Left cardiac atrium (tissue), 4 donors: ENCODE results near the gene RAPGEF2. TPM values are rescaled to one million over a fixed set of nuclear protein-coding genes. Genes with fewer than 3 reads are reported as not detected.
"Not testable (repeated sequence)": the region's sequence is repeated elsewhere in the genome, so short reads cannot be mapped to it uniquely, and the experiment has no call there.

Experiments used
- ATAC-seq, 2 donors: fragments of 200-7000 bp; cut with Tn5 transposase; one replicate each; pipeline ENCODE4 v1.9.1; 2020; ENCODE audit warnings: mild to moderate bottlenecking in 2 of 2, moderate library complexity in 2 of 2
- DNase-seq: peaks from one replicate; pipeline ENCODE4 v3.0.0-alpha.2; 2020
- intact Hi-C, 2 donors: fragments of 100-400 bp; cut with DNase I; formaldehyde crosslinking; loops; one replicate each; pipeline versions ENCODE4 v1.14.1 to v1.15.1; 2022 to 2023
- total RNA-seq, 2 donors: library from RNA; stranded (reverse); fragmentation: NEBNext Ultra II Directional; extraction: Animal tissue kit (Norgen Biotek cat#: 25700); gene quantifications; one replicate each; pipeline ENCODE4 v1.2.1, GENCODE V29; 2021
- donor health status: DM: no; HTN: yes; CAD: no.
- donor health status: DM: no; HTN: yes; CAD: no; lungs with severe emphysema.
- donor health status: DM: yes; HTN: yes; CAD: no.
- donor health status: Dilated cardiomyopathy.

The RAPGEF2 gene
- total RNA-seq, 2 donors from 2014 or later: 28.0 to 38.0 TPM

- DNase-seq: no peak
- intact Hi-C loops: no loop called here
- ATAC-seq: no peak
These were observed 48.0 kb downstream of the RAPGEF2 start for GRCh38 chr4:159150821-159151390.

- DNase-seq (no peak), ATAC-seq (no peak)
- intact Hi-C loops: no loop called here
These were observed 48.8 kb downstream of the RAPGEF2 start for GRCh38 chr4:159151689-159152088.

DNA sequence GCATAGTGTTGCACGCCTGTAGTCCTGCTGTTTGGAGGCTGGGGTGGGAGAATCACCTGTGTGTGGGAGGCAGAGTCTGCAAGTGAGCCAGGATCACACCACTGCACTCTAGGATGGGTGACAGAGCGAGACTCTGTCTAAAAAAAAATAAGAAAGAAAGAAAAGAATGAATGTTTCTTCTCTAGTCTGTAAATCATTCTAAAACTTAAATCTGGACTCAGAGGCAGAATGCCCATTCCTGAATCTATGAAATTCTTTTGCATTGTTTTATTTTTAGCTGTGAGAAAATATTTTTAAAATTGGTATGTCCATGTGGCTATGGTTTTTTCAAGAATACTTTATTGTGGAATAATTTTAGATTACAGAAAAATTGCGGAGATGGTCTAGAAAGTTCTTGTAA, 49.3 kb downstream of the RAPGEF2 start:
- no peak for ATAC-seq
- intact Hi-C loops: no loop called here
- no peak for DNase-seq

GRCh38 chr4:159153669-159154068, 50.8 kb downstream of the RAPGEF2 start:
- intact Hi-C loops: no loop called here
- no peak for ATAC-seq
- DNase-seq: no peak

DNA sequence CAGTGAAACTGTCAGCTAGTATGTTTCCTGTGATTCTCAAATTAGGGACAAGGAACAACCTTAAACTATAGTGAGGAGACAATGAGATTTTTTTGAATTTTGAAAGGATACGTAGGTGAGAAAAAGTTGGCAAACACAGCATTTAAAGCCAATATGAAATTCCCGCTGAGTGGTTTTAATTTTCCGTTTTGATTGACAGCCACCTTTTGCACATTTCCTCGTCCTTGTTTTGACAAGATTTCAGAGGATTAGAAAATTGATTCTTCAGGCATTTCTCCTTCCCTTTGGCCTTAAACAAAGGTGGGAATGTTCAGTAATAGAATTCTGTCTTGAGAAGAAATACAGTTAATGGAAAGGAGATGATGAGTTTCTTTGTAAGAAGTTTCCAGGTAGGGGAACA, 52.2 kb downstream of the RAPGEF2 start:
- no peak for ATAC-seq
- DNase-seq: no peak
- intact Hi-C loops: no loop called here

- intact Hi-C loops: no loop called here
These were observed 55.3 kb downstream of the RAPGEF2 start for GRCh38 chr4:159158083-159158617.

GRCh38 chr4:159158985-159159384, 56.1 kb downstream of the RAPGEF2 start:
- ATAC-seq (no peak), DNase-seq (no peak)
- intact Hi-C loops: no loop called here

More at GRCh38 chr4:159158083-159158617, 55.3 kb downstream of the RAPGEF2 start:
- ATAC-seq: no peak
- no peak for DNase-seq

GRCh38 chr4:159159611-159160010, 56.7 kb downstream of the RAPGEF2 start:
- DNase-seq (no peak), ATAC-seq (no peak)
- intact Hi-C loops: no loop called here

DNA sequence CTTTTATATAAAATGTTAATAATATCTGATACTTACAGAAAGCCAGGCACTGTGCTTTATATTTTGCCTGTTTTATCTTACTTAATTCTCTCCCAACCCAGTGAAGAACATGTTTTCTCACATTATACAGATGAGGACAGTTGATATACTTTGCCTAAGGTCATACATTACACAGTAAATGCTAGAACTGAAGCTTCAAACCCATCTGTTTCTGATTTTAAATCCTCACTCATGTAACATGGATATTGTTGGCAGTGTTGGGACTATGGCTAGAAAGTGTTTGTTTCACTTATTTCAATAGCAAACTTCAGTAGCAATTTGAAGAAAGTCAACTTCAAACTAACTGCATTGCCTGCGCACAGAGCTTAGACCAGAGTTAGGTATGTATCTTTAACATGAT, 57.4 kb downstream of the RAPGEF2 start:
- no peak for DNase-seq
- ATAC-seq: no peak
- intact Hi-C loops: no loop called here

DNA sequence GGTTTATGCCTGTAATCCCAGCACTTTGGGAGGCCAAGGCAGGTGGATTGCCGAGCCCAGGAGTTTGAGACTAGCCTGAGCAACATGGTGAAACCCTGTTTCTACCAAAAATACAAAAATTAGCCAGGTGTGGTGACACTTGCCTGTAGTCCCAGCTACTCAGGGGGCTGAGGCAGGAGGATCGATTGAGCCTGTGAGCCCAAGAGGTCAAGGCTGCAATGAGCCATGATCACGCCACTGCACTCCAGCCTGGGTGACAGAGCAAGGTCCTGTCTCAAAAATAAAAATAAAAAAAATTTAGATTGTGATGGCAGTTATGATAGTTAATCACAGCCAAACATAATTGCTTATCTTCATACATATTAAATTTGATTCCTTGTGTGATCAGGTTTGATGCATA, 58.6 kb downstream of the RAPGEF2 start:
- DNase-seq, intact Hi-C loops, ATAC-seq: not testable (repeated sequence)

DNA sequence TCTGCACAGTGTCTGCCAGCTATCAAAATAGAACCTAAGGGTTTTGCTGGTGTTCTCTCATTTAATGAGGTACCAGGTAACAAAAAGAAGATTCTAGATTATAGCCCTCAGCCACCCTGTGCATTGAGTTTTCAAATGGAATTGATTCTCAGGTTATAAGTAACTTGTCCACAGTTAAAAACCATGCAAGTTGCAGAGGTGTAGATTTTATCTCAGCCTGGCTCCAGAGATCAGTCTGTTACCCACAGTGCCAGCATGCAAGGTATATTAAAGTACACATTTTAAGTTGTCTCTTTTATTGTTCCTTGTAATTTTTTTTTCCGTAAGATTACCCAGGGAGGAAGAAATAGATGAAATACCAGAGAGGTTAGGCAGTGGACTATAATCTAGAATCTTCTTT, 59.7 kb downstream of the RAPGEF2 start:
- ATAC-seq (no peak), DNase-seq (no peak)
- intact Hi-C loops: no loop called here

- no peak for DNase-seq
- intact Hi-C loops: no loop called here
- no peak for ATAC-seq
These were observed 60.6 kb downstream of the RAPGEF2 start for GRCh38 chr4:159163521-159163920.

- DNase-seq (no peak), ATAC-seq (no peak)
- intact Hi-C loops: loop anchor here in 1 of 2 donors (5.0 to 10.0 kb wide), 3 partner anchors 62 to 445 kb away; partner anchors contain the start of gene PPID
These were observed 66.8 kb downstream of the RAPGEF2 start for GRCh38 chr4:159169404-159170302.

GRCh38 chr4:159171287-159171686, 68.4 kb downstream of the RAPGEF2 start:
- DNase-seq (no peak), ATAC-seq (peak in 1 of 2 donors; percentile 55)
- intact Hi-C loops: loop anchor here in 1 of 2 donors (5.0 to 10.0 kb wide), 3 partner anchors 64 to 446 kb away; partner anchors contain the start of gene PPID

DNA sequence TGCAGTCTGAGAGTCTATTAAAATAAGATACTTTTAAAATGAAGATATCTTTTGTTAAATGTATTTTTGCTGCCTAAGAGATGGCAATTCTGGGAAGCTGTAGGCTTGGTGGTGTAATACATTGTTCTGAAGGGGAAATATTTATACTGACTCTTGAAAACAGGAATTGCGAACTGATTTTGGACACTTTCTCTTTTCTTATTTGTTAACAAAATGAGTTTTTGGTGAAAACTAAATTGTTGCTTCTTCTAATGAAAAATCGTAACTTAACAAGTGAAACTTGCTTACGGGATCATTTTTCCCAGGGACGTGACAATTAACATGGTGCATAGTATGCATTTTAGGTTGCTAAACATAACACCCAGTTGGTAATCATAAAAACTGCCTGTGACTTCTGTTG, 71.0 kb downstream of the RAPGEF2 start:
- intact Hi-C loops: loop anchor here in 1 of 2 donors (2.0 to 10.0 kb wide), 4 partner anchors 67 to 449 kb away; partner anchors contain the start of gene PPID
- ATAC-seq (no peak), DNase-seq (no peak)

DNA sequence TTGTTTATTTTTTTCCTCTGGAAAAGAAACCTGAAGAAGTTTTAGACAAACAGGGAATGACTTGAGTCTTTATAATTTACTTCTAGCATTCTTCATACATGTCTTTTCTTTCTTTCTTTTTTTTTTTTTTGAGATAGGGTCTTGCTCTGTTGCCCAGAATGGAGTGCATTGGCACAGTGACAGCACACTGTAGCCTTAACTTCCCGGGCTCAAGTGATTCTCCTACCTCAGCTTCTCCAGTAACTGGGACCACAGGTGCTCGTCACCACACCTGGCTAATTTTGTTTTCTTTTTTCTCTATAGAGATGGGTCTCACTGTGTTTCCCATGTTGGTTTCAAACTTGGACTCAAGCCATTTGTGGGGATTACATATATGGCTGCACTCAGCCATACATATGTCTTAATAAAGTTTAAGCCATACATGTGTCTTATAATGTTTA, 71.8 kb downstream of the RAPGEF2 start:
- ATAC-seq (no peak), DNase-seq (no peak)
- intact Hi-C loops: loop anchor here in 1 of 2 donors (2.0 to 10.0 kb wide), 5 partner anchors 67 to 450 kb away; partner anchors contain the start of gene PPID

DNA sequence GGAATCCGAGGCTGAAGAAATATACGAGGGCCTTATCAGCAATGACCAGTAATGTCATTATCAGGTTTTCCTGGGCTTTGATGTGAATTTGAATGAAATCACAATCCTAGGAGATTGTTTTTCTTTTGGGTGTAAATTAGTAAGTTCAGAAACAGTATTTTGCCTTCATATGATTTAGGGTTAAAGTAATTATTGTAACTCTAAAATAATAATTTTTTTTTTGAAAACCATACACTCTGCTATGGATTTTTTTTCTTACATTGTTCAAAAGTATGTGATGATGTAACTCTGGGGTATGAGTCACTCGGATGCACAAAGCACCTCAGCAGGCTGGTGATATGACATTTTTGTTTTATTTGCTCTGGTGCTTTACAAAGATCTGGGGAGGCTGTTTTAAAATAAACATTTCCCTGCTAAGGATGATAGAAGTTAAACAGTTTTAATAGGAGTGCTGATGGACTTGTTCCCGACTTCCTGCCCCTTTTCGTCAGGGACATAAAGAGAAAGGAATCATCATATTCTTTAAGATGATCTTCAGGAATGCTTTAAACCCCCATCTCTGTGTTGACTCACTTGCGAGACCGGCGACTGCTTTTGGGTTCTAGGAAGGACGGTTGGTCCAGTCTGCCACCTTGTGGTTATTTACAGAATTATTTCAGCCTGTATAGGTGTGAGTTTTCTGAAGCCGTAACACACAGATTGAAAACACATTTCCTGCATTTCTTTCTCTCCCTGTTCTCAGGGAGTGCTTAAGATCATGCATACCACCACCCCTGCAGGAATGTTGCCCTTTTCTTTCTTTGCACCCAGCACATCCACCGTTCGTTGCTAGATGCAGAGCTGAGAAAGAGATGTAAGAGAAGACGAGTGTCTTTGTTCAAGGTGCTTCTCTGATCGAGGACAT, 72.5 kb downstream of the RAPGEF2 start:
- ATAC-seq: peak; percentile 85 to 91
- DNase-seq: peak; percentile 58
- intact Hi-C loops: loop anchor here in 1 of 2 donors (2.0 to 10.0 kb wide), 4 partner anchors 171 to 451 kb away; partner anchors contain the start of gene PPID

DNA sequence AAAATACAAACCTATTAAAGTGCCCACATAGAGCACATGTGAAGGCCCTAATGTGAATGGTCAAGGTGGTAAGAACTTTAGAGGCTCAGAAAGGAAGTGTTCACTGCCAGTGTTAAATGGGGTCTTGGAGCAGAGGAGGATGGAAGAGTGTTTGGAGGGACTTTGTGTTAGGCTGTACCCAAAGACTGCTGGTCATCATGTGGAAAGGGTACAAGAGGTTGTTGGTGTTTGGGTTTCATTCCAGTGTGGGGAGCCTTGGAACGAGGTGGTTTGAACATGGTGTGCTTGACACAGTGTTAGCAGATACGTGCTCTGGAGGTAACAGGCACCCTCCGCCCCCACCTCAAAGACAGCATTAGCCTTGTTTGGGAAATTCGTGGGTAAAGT, 73.1 kb downstream of the RAPGEF2 start:
- ATAC-seq (peak in 1 of 2 donors; percentile 14), DNase-seq (no peak)
- intact Hi-C loops: loop anchor here in 1 of 2 donors (2.0 to 10.0 kb wide), 4 partner anchors 171 to 451 kb away; partner anchors contain the start of gene PPID
